Neural cell (in vitro differentiated cells): ENCODE data around the gene SH3TC1. TPM values are rescaled to one million over a fixed set of nuclear protein-coding genes. Genes with fewer than 3 reads are reported as not detected.

Source experiments
- H2AFZ ChIP-seq: fragments of 200-600, 300-800 bp; sonication (generic), shearing (Covaris generic); 2 replicates; pipeline ENCODE4 v1.6.0; 2014; ENCODE audit warnings: low read depth, mild to moderate bottlenecking, antibody characterized with exemption, low read length, moderate library complexity
- H3F3A ChIP-seq: fragments of 200-600 bp; shearing (Covaris generic); 2 replicates; pipeline ENCODE4 v1.6.1; 2016; ENCODE audit warnings: mild to moderate bottlenecking, moderate library complexity, mixed read lengths, antibody characterized with exemption, low read length; ENCODE audit not compliant: insufficient read depth, poor library complexity, severe bottlenecking
- H3K27ac ChIP-seq: fragments of 200-600, 300-800 bp; sonication (generic), shearing (Covaris generic); 2 replicates; pipeline ENCODE4 v1.5.1; 2014; ENCODE audit warnings: mild to moderate bottlenecking, low read length, moderate library complexity
- H3K27me3 ChIP-seq: fragments of 300-800, 200-600 bp; sonication (generic), shearing (Covaris generic); 2 replicates; pipeline ENCODE4 v1.6.0; 2014; ENCODE audit warnings: mild to moderate bottlenecking, low read depth, low read length, moderate library complexity; ENCODE audit not compliant: insufficient read depth
- H3K36me3 ChIP-seq: fragments of 300-800, 200-600 bp; sonication (generic), shearing (Covaris generic); 2 replicates; pipeline ENCODE4 v1.5.1; 2014; ENCODE audit warnings: mild to moderate bottlenecking, antibody characterized with exemption, low read length, moderate library complexity; ENCODE audit not compliant: insufficient read depth
- H3K4me2 ChIP-seq: fragments of 300-800, 200-600 bp; sonication (generic), shearing (Covaris generic); 2 replicates; pipeline ENCODE4 v1.6.0; 2014; ENCODE audit warnings: mild to moderate bottlenecking, low read length
- H3K4me3 ChIP-seq: fragments of 300-800, 200-600 bp; sonication (generic), shearing (Covaris generic); 2 replicates; pipeline ENCODE4 v1.5.1; 2014; ENCODE audit warnings: mild to moderate bottlenecking, low read length, moderate library complexity
- H3K79me2 ChIP-seq: fragments of 200-600 bp; shearing (Covaris generic); replicated peaks from 2 replicates; pipeline ENCODE4 v1.6.0; 2014; ENCODE audit warnings: mild to moderate bottlenecking, low read length, moderate library complexity; ENCODE audit not compliant: insufficient read depth
- H3K9ac ChIP-seq: fragments of 300-800, 200-600 bp; sonication (generic), shearing (Covaris generic); 2 replicates; pipeline ENCODE4 v1.6.1; 2016; ENCODE audit warnings: mild to moderate bottlenecking, low read length, mixed read lengths
- H3K9me2 ChIP-seq: fragments of 200-600 bp; shearing (Covaris generic); 2 replicates; pipeline ENCODE4 v1.6.1; 2016; ENCODE audit warnings: mild to moderate bottlenecking, low read length, mixed read lengths; ENCODE audit not compliant: insufficient read depth
- H3K9me3 ChIP-seq: fragments of 200-600, 300-800 bp; sonication (generic), shearing (Covaris generic); 2 replicates; pipeline ENCODE4 v1.6.1; 2016; ENCODE audit warnings: mild to moderate bottlenecking, mixed run types, low read length, moderate library complexity, mixed read lengths
- H4K20me1 ChIP-seq: fragments of 200-600 bp; shearing (Covaris generic); 2 replicates; pipeline ENCODE4 v1.6.1; 2016; ENCODE audit warnings: mild to moderate bottlenecking, mixed run types; ENCODE audit not compliant: insufficient read depth
- CTCF ChIP-seq: fragments of 450-650 bp; IDR thresholded peaks from 2 replicates; pipeline ENCODE4 v1.5.1; 2014; ENCODE audit warnings: antibody characterized with exemption, mild to moderate bottlenecking, moderate library complexity; ENCODE audit not compliant: poor library complexity, severe bottlenecking
- EZH2 ChIP-seq: fragments of 200-600, 300-800 bp; shearing (Covaris generic), sonication (generic); IDR thresholded peaks from 2 replicates; pipeline ENCODE4 v1.6.1; 2014; ENCODE audit warnings: antibody characterized with exemption, low read length, borderline replicate concordance, mild to moderate bottlenecking; ENCODE audit not compliant: insufficient read depth, poor library complexity, severe bottlenecking
- MXI1 ChIP-seq: fragments of 450-650 bp; conservative IDR thresholded peaks from 2 replicates; pipeline ENCODE4 v1.6.1; 2014; ENCODE audit warnings: antibody characterized with exemption, mild to moderate bottlenecking; ENCODE audit not compliant: poor library complexity, severe bottlenecking
- POLR2AphosphoS5 ChIP-seq: IDR thresholded peaks from 2 replicates; pipeline ENCODE4 v1.6.1; 2012
- REST ChIP-seq: IDR thresholded peaks from 2 replicates; pipeline ENCODE4 v1.6.1; 2012; ENCODE audit warnings: borderline replicate concordance
- SMC3 ChIP-seq: fragments of 450-650 bp; conservative IDR thresholded peaks from 2 replicates; pipeline ENCODE4 v1.6.1; 2014; ENCODE audit warnings: antibody characterized with exemption, mild to moderate bottlenecking, moderate library complexity; ENCODE audit not compliant: poor library complexity
- polyA plus RNA-seq: library from polyadenylated mRNA; depleted of rRNA; stranded (reverse); fragments of >200 nt; gene quantifications from 2 replicates; pipeline ENCODE4 v1.2.3, GENCODE V29; 2014

Gene SH3TC1
- polyA plus RNA-seq, 1 donor from 2014 or later = not detected

- Histone ChIP-seq H3K9me3 (no peaks in the 10 kb centered on the region), H3F3A (no peaks in the 10 kb centered on the region), H3K27ac (no peak overlapping the region), H3K27me3 (no peaks in the 10 kb centered on the region), H3K4me2 (no peak overlapping the region), H3K4me3 (no peak overlapping the region), H4K20me1 (no peaks in the 10 kb centered on the region), H3K9me2 (no peaks in the 10 kb centered on the region), H3K9ac (no peak overlapping the region), H3K79me2 (no peaks in the 10 kb centered on the region), H2AFZ (no peak overlapping the region), H3K36me3 (no peaks in the 10 kb centered on the region)
- TF ChIP-seq MXI1 (no peak), CTCF (no peak), REST (no peak), POLR2AphosphoS5 (no peak), EZH2 (no peak)
Measured at GRCh38 chr4:8242782-8243560, 43.9 kb downstream of the SH3TC1 start.

GRCh38 chr4:8244001-8244757 is 45.1 kb downstream of the SH3TC1 start:
- H2AFZ ChIP-seq = no peak overlapping the region
- no peaks in the 10 kb centered on the region for H3K36me3 ChIP-seq
- H3K9ac ChIP-seq = no peak overlapping the region
- no peaks in the 10 kb centered on the region for H3K9me3 ChIP-seq
- TF ChIP-seq MXI1 = no peak
- TF ChIP-seq CTCF = no peak
- TF ChIP-seq SMC3 = no peak
- TF ChIP-seq EZH2 = no peak
- no peak overlapping the region for H3K4me2 ChIP-seq
- H3K9me2 ChIP-seq = no peaks in the 10 kb centered on the region
- H3F3A ChIP-seq = no peaks in the 10 kb centered on the region
- H3K27me3 ChIP-seq = no peaks in the 10 kb centered on the region
- H3K79me2 ChIP-seq = no peaks in the 10 kb centered on the region
- no peaks in the 10 kb centered on the region for H4K20me1 ChIP-seq
- no peak overlapping the region for H3K27ac ChIP-seq
- no peak overlapping the region for H3K4me3 ChIP-seq
